NCI-H526 (cell line): ENCODE measurements around the gene DCTN4.
A peak's percentile ranks its signal among the peaks of the same experiment; 100 is the strongest.
"Not testable (repeated sequence)": the region's sequence is repeated elsewhere in the genome, so short reads cannot be mapped to it uniquely, and the experiment has no call there.

Source experiments
- DNase-seq, 2 experiments: peaks; one replicate each; lab custom pipeline; 2025; lab: John Stamatoyannopoulos, UW

Gene DCTN4

DNA sequence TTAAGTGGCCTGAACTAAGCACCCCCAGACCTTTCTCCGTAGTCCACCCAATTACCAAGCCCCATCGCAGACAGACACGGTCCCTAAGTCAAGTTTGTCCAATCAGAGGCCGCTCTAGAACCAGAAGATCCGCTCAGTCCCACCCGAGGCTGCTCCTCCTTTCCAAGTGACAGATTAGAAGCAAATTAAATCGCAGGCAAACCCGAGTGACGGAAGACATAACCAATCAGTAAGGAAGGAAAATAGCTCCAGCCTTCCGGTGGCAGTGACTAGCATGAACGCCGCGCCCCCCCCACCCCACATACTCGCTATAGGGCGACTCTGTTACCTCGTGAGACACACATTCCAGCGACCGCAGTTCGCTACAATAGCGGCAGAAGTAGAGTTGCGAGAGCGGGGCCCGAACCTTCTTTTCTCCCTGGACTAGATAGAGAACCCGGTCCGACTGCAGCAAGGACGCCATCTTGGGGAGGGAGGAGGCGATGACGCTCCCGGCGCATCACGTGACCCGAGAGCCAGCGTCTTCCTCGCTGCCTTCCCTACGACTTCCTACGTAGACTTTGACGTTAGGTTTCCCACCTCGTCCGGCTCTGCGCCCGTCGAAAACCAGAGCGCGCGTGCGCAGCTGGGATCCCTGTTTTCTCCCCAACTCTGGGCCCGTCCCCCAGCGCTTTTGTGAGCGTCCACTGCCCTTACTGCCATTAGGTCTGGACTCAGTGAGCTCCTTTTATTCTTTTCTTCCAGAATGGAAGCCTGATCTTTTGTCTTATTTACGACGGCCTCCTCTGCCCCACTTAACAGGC is at the start of gene DCTN4:
TSS of gene DCTN4 (minus strand) at position 487 of the 803 bp plus-strand sequence. CDS start at position 463, 24 bp downstream.
- DNase-seq: peak; percentile 98 to 99

GRCh38 chr5:150804388-150804787 is 45.6 kb upstream of the DCTN4 start:
- DNase-seq: no peak

- DNase-seq: peak; percentile 50 to 71
Observed at GRCh38 chr5:150801117-150801927, 42.5 kb upstream of the DCTN4 start.

DNA sequence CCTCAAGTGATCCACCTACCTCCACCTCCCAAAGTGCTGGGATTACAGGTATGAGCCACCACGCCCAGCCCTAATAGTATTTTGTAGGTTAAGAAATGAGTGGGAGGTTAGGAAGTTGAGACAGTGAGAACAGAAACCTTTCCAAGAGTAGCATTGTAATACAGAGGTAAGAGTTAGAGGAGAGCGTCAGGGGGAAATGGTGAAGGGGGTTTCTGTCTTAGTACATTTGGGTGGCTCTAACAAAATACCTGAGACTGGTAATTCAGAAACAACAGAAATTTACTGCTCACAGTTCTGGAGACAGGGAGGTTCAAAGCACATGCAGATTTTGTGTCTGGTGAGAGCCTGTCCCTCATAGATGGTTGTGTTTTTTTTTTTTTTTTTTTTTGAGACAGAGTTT is 38.6 kb upstream of the DCTN4 start:
- DNase-seq: no peak

GRCh38 chr5:150794927-150795326 is 36.1 kb upstream of the DCTN4 start:
- no peak for DNase-seq

DNA sequence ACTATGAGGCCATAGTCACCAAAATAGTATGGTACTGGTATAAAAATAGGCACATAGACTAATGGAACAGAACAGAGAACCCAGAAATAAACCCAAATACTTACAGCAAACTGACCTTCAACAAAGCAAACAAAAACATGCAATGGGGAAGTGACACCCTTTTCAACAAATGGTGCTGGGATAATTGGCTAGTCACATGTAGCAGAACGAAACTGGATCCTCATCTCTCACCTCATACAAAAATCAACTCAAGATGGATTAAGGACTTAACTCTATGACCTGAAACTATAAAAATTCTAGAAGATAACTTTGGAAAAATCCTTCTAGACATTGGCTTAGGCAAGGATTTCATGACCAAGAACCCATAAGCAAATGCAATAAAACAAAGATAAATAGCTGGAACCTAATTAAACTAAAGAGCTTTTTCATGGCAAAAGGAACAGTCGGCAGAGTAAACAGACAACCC is 34.6 kb upstream of the DCTN4 start:
- not testable (repeated sequence) for DNase-seq

- no peak for DNase-seq
Observed at GRCh38 chr5:150791536-150791935, 32.7 kb upstream of the DCTN4 start.

- no peak for DNase-seq
Observed at GRCh38 chr5:150789943-150790611, 31.3 kb upstream of the DCTN4 start.

GRCh38 chr5:150789450-150789849 is 30.6 kb upstream of the DCTN4 start:
- no peak for DNase-seq

GRCh38 chr5:150788977-150789376 is 30.2 kb upstream of the DCTN4 start:
- DNase-seq: no peak

GRCh38 chr5:150787656-150788055 is 28.8 kb upstream of the DCTN4 start:
- DNase-seq: no peak

- DNase-seq: no peak
Observed at GRCh38 chr5:150786876-150787275, 28.1 kb upstream of the DCTN4 start.

- no peak for DNase-seq
Observed at GRCh38 chr5:150785950-150786349, 27.1 kb upstream of the DCTN4 start.

GRCh38 chr5:150783422-150783928 is 24.7 kb upstream of the DCTN4 start:
- DNase-seq: peak; percentile 78 to 79

DNA sequence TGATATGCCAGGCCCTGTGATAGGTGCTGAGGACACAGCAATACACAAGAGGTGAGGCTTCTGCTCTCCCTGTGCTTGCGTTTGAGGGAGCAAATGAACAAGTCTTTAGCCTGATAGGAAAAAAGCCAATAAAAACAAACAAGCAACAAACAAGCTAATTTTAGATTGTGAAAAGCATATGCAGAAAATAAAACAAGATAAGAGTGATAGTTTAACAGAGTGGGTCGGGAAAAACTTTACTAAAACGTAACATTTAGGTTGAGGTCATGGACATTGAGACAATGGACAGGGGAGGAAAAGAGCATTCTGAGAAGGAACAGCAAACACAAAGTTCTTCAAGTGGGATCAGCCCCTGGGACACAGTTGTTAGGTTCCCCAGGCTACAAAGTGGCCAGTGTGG is 24.0 kb upstream of the DCTN4 start:
- no peak for DNase-seq

DNA sequence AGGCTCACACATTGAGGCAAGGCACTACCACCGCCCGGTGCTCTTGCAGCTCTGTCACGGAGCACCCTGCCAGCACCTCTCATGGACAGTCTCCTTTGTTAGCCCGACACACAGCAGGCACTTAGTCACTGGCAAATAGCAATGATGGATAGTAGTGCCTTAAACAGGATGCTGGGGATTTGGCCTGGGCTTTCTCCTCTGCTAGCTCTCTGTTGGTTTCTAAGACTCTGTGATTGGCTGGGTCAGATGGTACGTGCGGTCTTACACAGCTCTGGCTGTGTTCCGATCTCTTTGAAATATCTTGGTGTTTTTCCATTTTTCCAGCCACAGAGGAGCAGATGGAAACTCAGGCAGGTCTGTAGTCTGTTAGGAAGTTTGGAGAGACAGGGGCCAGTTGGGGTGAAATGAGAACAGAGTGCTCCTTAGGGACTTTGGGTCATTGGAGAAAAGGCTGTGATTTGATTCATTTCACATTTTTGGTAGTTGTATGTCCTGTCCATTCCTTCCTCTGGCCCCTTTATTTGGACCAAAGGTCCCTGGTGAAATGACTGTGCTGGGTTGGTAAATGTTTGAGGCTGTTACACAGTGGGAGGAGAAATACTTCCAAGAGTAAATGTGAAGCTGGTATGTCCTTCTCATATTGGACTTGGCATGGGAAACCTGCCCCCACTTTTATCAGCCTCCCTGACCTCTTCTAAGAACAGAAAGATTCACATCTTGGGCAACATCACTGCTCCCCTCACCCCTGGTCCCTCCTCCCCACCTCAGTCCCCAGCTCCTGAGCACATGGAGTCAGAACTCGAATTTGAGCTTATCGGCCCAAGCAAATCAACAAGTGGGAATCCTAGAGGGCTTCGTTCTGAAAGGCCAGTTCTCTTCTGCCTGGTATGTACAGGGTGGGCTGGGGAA is 23.1 kb upstream of the DCTN4 start:
- DNase-seq: no peak

- no peak for DNase-seq
Observed at GRCh38 chr5:150780816-150781221, 22.0 kb upstream of the DCTN4 start.

- DNase-seq: no peak
Observed at GRCh38 chr5:150780187-150780692, 21.4 kb upstream of the DCTN4 start.

- no peak for DNase-seq
Observed at GRCh38 chr5:150779397-150780186, 20.8 kb upstream of the DCTN4 start.
